Fibroblast of lung (primary cell): ENCODE results near the gene COL4A5.

Source experiments
- EZH2 ChIP-seq: IDR thresholded peaks from 2 replicates; pipeline ENCODE4 v1.5.1; 2012; ENCODE audit warnings: low read length, control low read depth, mild to moderate bottlenecking; ENCODE audit errors: missing control alignments
- TF ChIP-seq, protein P1 (sequence below), 2 donors: IDR thresholded peaks in 1 of 2; conservative IDR thresholded peaks in 1 of 2; 1 replicate in 1 of 2; 2 replicates in 1 of 2; pipeline ENCODE4 v1.5.1; 2011 to 2012; ENCODE audit warnings: low read length in 2 of 2, control low read depth in 1 of 2, inconsistent platforms in 1 of 2, low read depth in 1 of 2, mild to moderate bottlenecking in 1 of 2

DNA sequence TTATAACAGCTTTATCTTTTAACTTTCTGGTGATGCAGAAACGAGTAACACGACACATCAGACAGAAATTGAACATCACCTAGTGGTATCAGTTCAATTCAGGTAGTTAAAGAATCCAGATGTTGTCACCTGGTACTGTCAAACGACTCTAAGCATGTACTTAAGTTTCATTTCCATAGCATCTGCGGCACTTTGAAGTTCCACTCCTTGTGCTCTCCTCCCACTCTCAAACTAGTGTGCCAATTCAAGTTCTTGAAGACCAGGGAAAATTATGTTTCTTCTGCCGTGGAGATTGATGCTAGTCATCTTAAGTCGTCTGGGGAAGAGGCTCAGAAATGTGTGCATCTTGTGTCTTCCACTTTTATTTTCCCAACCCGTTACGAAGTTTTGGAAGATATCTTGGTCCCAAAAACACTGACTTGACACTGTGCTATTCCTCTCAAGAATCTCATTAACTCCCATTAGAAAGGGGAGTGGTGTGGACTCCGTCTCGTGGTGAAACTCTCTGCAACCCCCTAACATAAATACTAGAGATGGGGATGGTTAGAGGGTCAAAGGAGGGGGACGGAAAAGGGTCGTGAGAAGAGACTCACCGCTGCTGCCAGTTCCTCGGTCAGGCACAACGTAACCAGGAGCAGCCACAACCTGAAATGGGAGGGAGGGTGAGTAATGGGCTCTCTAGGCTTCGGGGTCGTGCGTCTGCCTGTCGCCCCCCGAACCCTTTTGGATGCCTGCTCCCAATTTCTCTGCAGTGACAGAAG lies 2.1 kb upstream of the COL4A5 start:
- TF ChIP-seq, protein P1, sequence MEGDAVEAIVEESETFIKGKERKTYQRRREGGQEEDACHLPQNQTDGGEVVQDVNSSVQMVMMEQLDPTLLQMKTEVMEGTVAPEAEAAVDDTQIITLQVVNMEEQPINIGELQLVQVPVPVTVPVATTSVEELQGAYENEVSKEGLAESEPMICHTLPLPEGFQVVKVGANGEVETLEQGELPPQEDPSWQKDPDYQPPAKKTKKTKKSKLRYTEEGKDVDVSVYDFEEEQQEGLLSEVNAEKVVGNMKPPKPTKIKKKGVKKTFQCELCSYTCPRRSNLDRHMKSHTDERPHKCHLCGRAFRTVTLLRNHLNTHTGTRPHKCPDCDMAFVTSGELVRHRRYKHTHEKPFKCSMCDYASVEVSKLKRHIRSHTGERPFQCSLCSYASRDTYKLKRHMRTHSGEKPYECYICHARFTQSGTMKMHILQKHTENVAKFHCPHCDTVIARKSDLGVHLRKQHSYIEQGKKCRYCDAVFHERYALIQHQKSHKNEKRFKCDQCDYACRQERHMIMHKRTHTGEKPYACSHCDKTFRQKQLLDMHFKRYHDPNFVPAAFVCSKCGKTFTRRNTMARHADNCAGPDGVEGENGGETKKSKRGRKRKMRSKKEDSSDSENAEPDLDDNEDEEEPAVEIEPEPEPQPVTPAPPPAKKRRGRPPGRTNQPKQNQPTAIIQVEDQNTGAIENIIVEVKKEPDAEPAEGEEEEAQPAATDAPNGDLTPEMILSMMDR (conservative IDR thresholded peaks at IDR 0.05 in 1 of 2, IDR thresholded peaks at IDR 0.05 in 1 of 2; ENCODE audit: low read depth in 1 of 2, low read length in 2 of 2), result no peak
- no peak for TF ChIP-seq EZH2
